ENCODE results near the gene FLG2. TPM values are rescaled to one million over a fixed set of nuclear protein-coding genes. Genes with fewer than 3 reads are reported as not detected.
"Not testable (repeated sequence)": the region's sequence is repeated elsewhere in the genome, so short reads cannot be mapped to it uniquely, and the experiment has no call there.

FLG2 gene
- total and polyA plus RNA-seq, 2 donors (not counting 1 experiment from before 2014, with no cell fraction given) = not detected

- H4K20me1 ChIP-seq (ENCODE audit: control insufficient read depth, extremely low read depth, insufficient read depth, low read length) = no peaks in the 10 kb centered on the region
- no peak overlapping the region for H2AFZ ChIP-seq (ENCODE audit: low read length)
- H3K4me1 ChIP-seq (ENCODE audit: control insufficient read depth, extremely low read depth, insufficient read depth, low read length) = no peaks in the 10 kb centered on the region
- H3K4me2 ChIP-seq (ENCODE audit: extremely low read depth, insufficient read depth, low read length) = no peak overlapping the region
- no peaks in the 10 kb centered on the region for H3K9me3 ChIP-seq (ENCODE audit: control insufficient read depth, insufficient read depth, low read depth, low read length)
- TF ChIP-seq EZH2 (IDR thresholded peaks at IDR 0.05; ENCODE audit: low read length, missing control alignments) (no peak), CTCF (conservative IDR thresholded peaks at IDR 0.05 in 1 of 2, IDR thresholded peaks at IDR 0.05 in 1 of 2; ENCODE audit: low read depth in 1 of 2, low read length in 2 of 2) (no peak)
- no peaks in the 10 kb centered on the region for H3K36me3 ChIP-seq (ENCODE audit: control insufficient read depth, insufficient read depth, low read length)
- no peak overlapping the region for H3K4me3 ChIP-seq (replicated peaks in 1 of 4; ENCODE audit: control extremely low read depth in 1 of 4, insufficient read depth in 1 of 4, low read depth in 3 of 4, low read length in 4 of 4)
- no peaks in the 10 kb centered on the region for H3K79me2 ChIP-seq (ENCODE audit: control insufficient read depth, insufficient read depth, low read length)
- no peak overlapping the region for H3K27ac ChIP-seq (ENCODE audit: insufficient read depth, low read length)
- no peak overlapping the region for H3K9ac ChIP-seq (ENCODE audit: insufficient read depth, low read length)
- H3K27me3 ChIP-seq (ENCODE audit: control insufficient read depth, insufficient read depth, low read length) = no peaks in the 10 kb centered on the region
- DNase-seq (ENCODE audit: low read depth in 2 of 2) = no peak
Measured at GRCh38 chr1:152309955-152310354, 49.9 kb downstream of the FLG2 start.

GRCh38 chr1:152309320-152309901, 50.4 kb downstream of the FLG2 start:
- H4K20me1 ChIP-seq (ENCODE audit: control insufficient read depth, extremely low read depth, insufficient read depth, low read length); H3K4me3 ChIP-seq (replicated peaks in 1 of 4; ENCODE audit: control extremely low read depth in 1 of 4, insufficient read depth in 1 of 4, low read depth in 3 of 4, low read length in 4 of 4); H3K9ac ChIP-seq (ENCODE audit: insufficient read depth, low read length); DNase-seq (ENCODE audit: low read depth in 2 of 2); H3K27ac ChIP-seq (ENCODE audit: insufficient read depth, low read length); H3K9me3 ChIP-seq (ENCODE audit: control insufficient read depth, insufficient read depth, low read depth, low read length); H3K79me2 ChIP-seq (ENCODE audit: control insufficient read depth, insufficient read depth, low read length); H3K36me3 ChIP-seq (ENCODE audit: control insufficient read depth, insufficient read depth, low read length); H3K4me2 ChIP-seq (ENCODE audit: extremely low read depth, insufficient read depth, low read length); H3K27me3 ChIP-seq (ENCODE audit: control insufficient read depth, insufficient read depth, low read length); H3K4me1 ChIP-seq (ENCODE audit: control insufficient read depth, extremely low read depth, insufficient read depth, low read length); H2AFZ ChIP-seq (ENCODE audit: low read length): not testable (repeated sequence)

GRCh38 chr1:152308758-152309157, 51.0 kb downstream of the FLG2 start:
- not testable (repeated sequence) for H4K20me1 ChIP-seq (ENCODE audit: control insufficient read depth, extremely low read depth, insufficient read depth, low read length); DNase-seq (ENCODE audit: low read depth in 2 of 2); H3K27me3 ChIP-seq (ENCODE audit: control insufficient read depth, insufficient read depth, low read length); H3K4me2 ChIP-seq (ENCODE audit: extremely low read depth, insufficient read depth, low read length); H3K9ac ChIP-seq (ENCODE audit: insufficient read depth, low read length); H2AFZ ChIP-seq (ENCODE audit: low read length); H3K4me3 ChIP-seq (replicated peaks in 1 of 4; ENCODE audit: control extremely low read depth in 1 of 4, insufficient read depth in 1 of 4, low read depth in 3 of 4, low read length in 4 of 4); H3K27ac ChIP-seq (ENCODE audit: insufficient read depth, low read length); H3K9me3 ChIP-seq (ENCODE audit: control insufficient read depth, insufficient read depth, low read depth, low read length); H3K36me3 ChIP-seq (ENCODE audit: control insufficient read depth, insufficient read depth, low read length); H3K4me1 ChIP-seq (ENCODE audit: control insufficient read depth, extremely low read depth, insufficient read depth, low read length); H3K79me2 ChIP-seq (ENCODE audit: control insufficient read depth, insufficient read depth, low read length)

- H3K4me1 ChIP-seq (ENCODE audit: control insufficient read depth, extremely low read depth, insufficient read depth, low read length); H3K27ac ChIP-seq (ENCODE audit: insufficient read depth, low read length); H2AFZ ChIP-seq (ENCODE audit: low read length); H3K9ac ChIP-seq (ENCODE audit: insufficient read depth, low read length); H3K36me3 ChIP-seq (ENCODE audit: control insufficient read depth, insufficient read depth, low read length); DNase-seq (ENCODE audit: low read depth in 2 of 2); H4K20me1 ChIP-seq (ENCODE audit: control insufficient read depth, extremely low read depth, insufficient read depth, low read length); H3K4me2 ChIP-seq (ENCODE audit: extremely low read depth, insufficient read depth, low read length); H3K79me2 ChIP-seq (ENCODE audit: control insufficient read depth, insufficient read depth, low read length); H3K27me3 ChIP-seq (ENCODE audit: control insufficient read depth, insufficient read depth, low read length); H3K4me3 ChIP-seq (replicated peaks in 1 of 4; ENCODE audit: control extremely low read depth in 1 of 4, insufficient read depth in 1 of 4, low read depth in 3 of 4, low read length in 4 of 4); H3K9me3 ChIP-seq (ENCODE audit: control insufficient read depth, insufficient read depth, low read depth, low read length): not testable (repeated sequence)
Measured at GRCh38 chr1:152307970-152308369, 51.8 kb downstream of the FLG2 start.

GRCh38 chr1:152306123-152306522, 53.7 kb downstream of the FLG2 start:
- H4K20me1 ChIP-seq (ENCODE audit: control insufficient read depth, extremely low read depth, insufficient read depth, low read length); H3K4me1 ChIP-seq (ENCODE audit: control insufficient read depth, extremely low read depth, insufficient read depth, low read length); H3K27me3 ChIP-seq (ENCODE audit: control insufficient read depth, insufficient read depth, low read length); H2AFZ ChIP-seq (ENCODE audit: low read length); DNase-seq (ENCODE audit: low read depth in 2 of 2); H3K9me3 ChIP-seq (ENCODE audit: control insufficient read depth, insufficient read depth, low read depth, low read length); H3K9ac ChIP-seq (ENCODE audit: insufficient read depth, low read length); H3K4me3 ChIP-seq (replicated peaks in 1 of 4; ENCODE audit: control extremely low read depth in 1 of 4, insufficient read depth in 1 of 4, low read depth in 3 of 4, low read length in 4 of 4); H3K36me3 ChIP-seq (ENCODE audit: control insufficient read depth, insufficient read depth, low read length); H3K4me2 ChIP-seq (ENCODE audit: extremely low read depth, insufficient read depth, low read length); H3K79me2 ChIP-seq (ENCODE audit: control insufficient read depth, insufficient read depth, low read length); H3K27ac ChIP-seq (ENCODE audit: insufficient read depth, low read length): not testable (repeated sequence)

GRCh38 chr1:152304773-152305172, 55.0 kb downstream of the FLG2 start:
- DNase-seq (ENCODE audit: low read depth in 2 of 2); H3K9ac ChIP-seq (ENCODE audit: insufficient read depth, low read length); H3K27me3 ChIP-seq (ENCODE audit: control insufficient read depth, insufficient read depth, low read length); H4K20me1 ChIP-seq (ENCODE audit: control insufficient read depth, extremely low read depth, insufficient read depth, low read length); H3K4me2 ChIP-seq (ENCODE audit: extremely low read depth, insufficient read depth, low read length); H2AFZ ChIP-seq (ENCODE audit: low read length); H3K79me2 ChIP-seq (ENCODE audit: control insufficient read depth, insufficient read depth, low read length); H3K27ac ChIP-seq (ENCODE audit: insufficient read depth, low read length); H3K36me3 ChIP-seq (ENCODE audit: control insufficient read depth, insufficient read depth, low read length); H3K9me3 ChIP-seq (ENCODE audit: control insufficient read depth, insufficient read depth, low read depth, low read length); H3K4me1 ChIP-seq (ENCODE audit: control insufficient read depth, extremely low read depth, insufficient read depth, low read length); H3K4me3 ChIP-seq (replicated peaks in 1 of 4; ENCODE audit: control extremely low read depth in 1 of 4, insufficient read depth in 1 of 4, low read depth in 3 of 4, low read length in 4 of 4): not testable (repeated sequence)

Data from fibroblast of lung (primary cell).